ENCODE data around the gene CCL27. TPM values are rescaled to one million over a fixed set of nuclear protein-coding genes. Genes with fewer than 3 reads are reported as not detected.

Gene CCL27
- total RNA-seq, 1 donor from 2014 or later: not detected

- Histone ChIP-seq H3K9me3 (ENCODE audit: control insufficient read depth in 3 of 3, low read length in 3 of 3) (no peaks in the 10 kb centered on the region), H3K4me3 (ENCODE audit: low read length in 3 of 3) (no peak overlapping the region), H3K27me3 (ENCODE audit: control insufficient read depth in 3 of 3, insufficient read depth in 3 of 3, low read length in 3 of 3) (no peaks in the 10 kb centered on the region), H3K9ac (ENCODE audit: low read depth in 1 of 3, low read length in 3 of 3) (no peak overlapping the region), H3K36me3 (ENCODE audit: control insufficient read depth in 3 of 3, insufficient read depth in 3 of 3, low read length in 3 of 3) (no peaks in the 10 kb centered on the region), H3K27ac (ENCODE audit: low read depth, low read length) (no peak overlapping the region), H3K4me1 (ENCODE audit: control insufficient read depth in 3 of 3, insufficient read depth in 3 of 3, low read length in 3 of 3) (peaks cover 0 to 8% (median 0%) of the 10 kb centered on the region in 3 donors)
These were observed 22.4 kb upstream of the CCL27 start for GRCh38 chr9:34684816-34685215.

GRCh38 chr9:34684145-34684544 lies 21.7 kb upstream of the CCL27 start:
- Histone ChIP-seq H3K27me3 (ENCODE audit: control insufficient read depth in 3 of 3, insufficient read depth in 3 of 3, low read length in 3 of 3) (no peaks in the 10 kb centered on the region), H3K9ac (ENCODE audit: low read depth in 1 of 3, low read length in 3 of 3) (no peak overlapping the region), H3K9me3 (ENCODE audit: control insufficient read depth in 3 of 3, low read length in 3 of 3) (no peaks in the 10 kb centered on the region), H3K36me3 (ENCODE audit: control insufficient read depth in 3 of 3, insufficient read depth in 3 of 3, low read length in 3 of 3) (no peaks in the 10 kb centered on the region), H3K4me1 (ENCODE audit: control insufficient read depth in 3 of 3, insufficient read depth in 3 of 3, low read length in 3 of 3) (peaks cover 0 to 8% (median 0%) of the 10 kb centered on the region in 3 donors), H3K27ac (ENCODE audit: low read depth, low read length) (no peak overlapping the region), H3K4me3 (ENCODE audit: low read length in 3 of 3) (no peak overlapping the region)

- Histone ChIP-seq H3K36me3 (ENCODE audit: control insufficient read depth in 3 of 3, insufficient read depth in 3 of 3, low read length in 3 of 3) (no peaks in the 10 kb centered on the region), H3K27ac (ENCODE audit: low read depth, low read length) (no peak overlapping the region), H3K4me1 (ENCODE audit: control insufficient read depth in 3 of 3, insufficient read depth in 3 of 3, low read length in 3 of 3) (peaks cover 0 to 7% (median 4%) of the 10 kb centered on the region in 3 donors), H3K9me3 (ENCODE audit: control insufficient read depth in 3 of 3, low read length in 3 of 3) (no peaks in the 10 kb centered on the region), H3K9ac (ENCODE audit: low read depth in 1 of 3, low read length in 3 of 3) (no peak overlapping the region), H3K27me3 (ENCODE audit: control insufficient read depth in 3 of 3, insufficient read depth in 3 of 3, low read length in 3 of 3) (no peaks in the 10 kb centered on the region), H3K4me3 (ENCODE audit: low read length in 3 of 3) (no peak overlapping the region)
These were observed 13.4 kb upstream of the CCL27 start for GRCh38 chr9:34675869-34676268.

DNA sequence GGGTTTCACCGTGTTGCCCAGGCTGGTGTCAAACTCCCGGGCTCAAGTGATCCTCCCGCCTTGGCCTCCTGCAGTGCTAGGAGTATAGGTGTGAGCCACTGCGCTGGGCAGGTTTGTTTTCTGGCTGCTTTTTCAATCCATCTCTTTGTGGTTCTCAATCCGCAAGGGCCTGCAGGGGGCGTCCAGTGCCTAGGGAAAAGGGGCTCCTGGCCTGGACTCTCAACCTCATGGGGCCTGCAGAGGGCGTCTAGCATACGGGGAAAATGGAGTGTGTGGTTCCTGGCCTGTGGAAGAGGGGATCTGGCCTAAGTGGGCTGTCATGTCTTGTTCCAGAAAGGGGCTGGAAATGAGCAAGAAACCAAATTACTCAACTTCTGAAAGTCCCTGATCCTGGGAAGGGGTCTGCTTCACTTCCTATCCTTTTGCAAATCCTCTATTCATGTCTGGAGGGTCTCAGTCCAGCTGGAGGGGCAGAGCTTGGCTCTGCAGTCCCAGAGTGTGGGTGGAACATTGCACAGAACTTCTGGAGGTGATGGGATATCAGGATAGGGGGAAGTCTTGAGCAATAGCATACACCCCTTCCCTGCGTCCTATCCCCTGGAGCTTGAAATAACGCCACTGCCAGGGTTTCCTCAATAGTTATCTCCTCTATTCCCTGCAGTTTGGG lies 12.7 kb upstream of the CCL27 start:
- Histone ChIP-seq H3K9me3 (ENCODE audit: control insufficient read depth in 3 of 3, low read length in 3 of 3) (no peaks in the 10 kb centered on the region), H3K4me3 (ENCODE audit: low read length in 3 of 3) (no peak overlapping the region), H3K36me3 (ENCODE audit: control insufficient read depth in 3 of 3, insufficient read depth in 3 of 3, low read length in 3 of 3) (no peaks in the 10 kb centered on the region), H3K27me3 (ENCODE audit: control insufficient read depth in 3 of 3, insufficient read depth in 3 of 3, low read length in 3 of 3) (no peaks in the 10 kb centered on the region), H3K9ac (ENCODE audit: low read depth in 1 of 3, low read length in 3 of 3) (no peak overlapping the region), H3K4me1 (ENCODE audit: control insufficient read depth in 3 of 3, insufficient read depth in 3 of 3, low read length in 3 of 3) (peaks cover 0 to 7% (median 4%) of the 10 kb centered on the region in 3 donors), H3K27ac (ENCODE audit: low read depth, low read length) (no peak overlapping the region)

DNA sequence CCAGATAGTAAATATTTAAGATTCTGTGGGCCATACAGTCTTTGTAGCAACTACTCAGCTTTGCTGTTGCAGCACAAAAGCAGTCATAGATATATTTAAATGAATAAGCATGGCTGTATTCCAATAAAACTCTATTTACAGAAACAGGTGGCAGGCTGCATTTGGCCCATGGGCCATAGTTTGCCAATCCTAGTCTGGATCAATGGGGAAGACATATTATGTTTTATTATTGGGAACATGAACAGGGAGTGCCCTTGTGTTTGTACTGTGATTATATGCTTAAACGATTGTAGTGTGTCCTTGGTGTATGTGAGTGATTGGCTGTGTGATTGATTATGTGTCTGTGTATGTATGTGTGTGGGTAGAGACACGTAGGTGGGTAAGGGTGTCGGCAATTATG lies 12.0 kb upstream of the CCL27 start:
- Histone ChIP-seq H3K27me3 (ENCODE audit: control insufficient read depth in 3 of 3, insufficient read depth in 3 of 3, low read length in 3 of 3) (no peaks in the 10 kb centered on the region), H3K36me3 (ENCODE audit: control insufficient read depth in 3 of 3, insufficient read depth in 3 of 3, low read length in 3 of 3) (peaks cover 0 to 1% (median under 1%) of the 10 kb centered on the region in 3 donors), H3K27ac (ENCODE audit: low read depth, low read length) (no peak overlapping the region), H3K9me3 (ENCODE audit: control insufficient read depth in 3 of 3, low read length in 3 of 3) (no peaks in the 10 kb centered on the region), H3K4me3 (ENCODE audit: low read length in 3 of 3) (no peak overlapping the region), H3K9ac (ENCODE audit: low read depth in 1 of 3, low read length in 3 of 3) (no peak overlapping the region), H3K4me1 (ENCODE audit: control insufficient read depth in 3 of 3, insufficient read depth in 3 of 3, low read length in 3 of 3) (peaks cover 0 to 7% (median 4%) of the 10 kb centered on the region in 3 donors)

- H3K27me3 ChIP-seq (ENCODE audit: control insufficient read depth in 3 of 3, insufficient read depth in 3 of 3, low read length in 3 of 3): no peaks in the 10 kb centered on the region
- no peak overlapping the region for H3K27ac ChIP-seq (ENCODE audit: low read depth, low read length)
- peaks cover 0 to 6% (median 3%) of the 10 kb centered on the region in 3 donors for H3K36me3 ChIP-seq (ENCODE audit: control insufficient read depth in 3 of 3, insufficient read depth in 3 of 3, low read length in 3 of 3)
- no peak overlapping the region for H3K4me3 ChIP-seq (ENCODE audit: low read length in 3 of 3)
- peaks cover 0 to 15% (median 11%) of the 10 kb centered on the region in 3 donors for H3K4me1 ChIP-seq (ENCODE audit: control insufficient read depth in 3 of 3, insufficient read depth in 3 of 3, low read length in 3 of 3)
- no peak overlapping the region for H3K9ac ChIP-seq (ENCODE audit: low read depth in 1 of 3, low read length in 3 of 3)
- H3K9me3 ChIP-seq (ENCODE audit: control insufficient read depth in 3 of 3, low read length in 3 of 3): no peaks in the 10 kb centered on the region
These were observed 8.8 kb upstream of the CCL27 start for GRCh38 chr9:34671307-34671706.

DNA sequence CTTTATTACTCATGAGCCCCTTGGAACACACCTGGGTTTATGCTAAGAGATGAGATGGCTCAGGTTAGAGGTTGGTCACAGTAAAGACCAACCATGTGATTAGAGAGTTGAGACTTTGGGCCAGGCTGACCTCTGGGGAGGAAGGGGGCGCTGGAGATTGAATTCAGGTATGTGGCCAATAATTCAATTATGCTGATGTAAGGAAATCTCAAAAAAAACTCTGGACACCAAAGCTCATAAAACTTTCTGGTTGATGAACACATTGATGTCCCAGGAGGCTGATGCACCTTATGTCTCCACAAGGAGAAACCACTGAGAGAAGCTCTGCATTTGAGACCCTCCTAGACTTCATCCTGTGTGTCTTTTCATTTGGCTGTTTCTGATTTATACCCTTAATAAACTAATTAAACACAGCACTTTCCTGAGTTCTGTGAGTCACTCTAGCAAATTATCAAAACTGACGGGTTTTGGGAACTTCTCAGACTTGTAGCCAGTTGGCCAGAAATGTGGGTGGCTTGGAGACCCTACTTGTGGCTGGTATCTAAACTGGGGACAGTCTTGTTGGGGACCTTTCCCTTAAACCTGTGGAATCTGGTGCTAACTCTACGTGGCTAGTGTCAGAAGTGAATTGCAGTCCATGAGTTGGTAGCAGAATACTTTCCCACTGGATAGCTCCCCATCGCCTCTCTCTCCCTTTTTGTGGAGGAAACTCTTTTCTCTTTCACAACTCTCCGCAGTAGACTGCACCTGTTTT lies 7.5 kb upstream of the CCL27 start:
- Histone ChIP-seq H3K9ac (ENCODE audit: low read depth in 1 of 3, low read length in 3 of 3) (no peak overlapping the region), H3K27ac (ENCODE audit: low read depth, low read length) (no peak overlapping the region), H3K27me3 (ENCODE audit: control insufficient read depth in 3 of 3, insufficient read depth in 3 of 3, low read length in 3 of 3) (no peaks in the 10 kb centered on the region), H3K36me3 (ENCODE audit: control insufficient read depth in 3 of 3, insufficient read depth in 3 of 3, low read length in 3 of 3) (peaks cover 0 to 6% (median 3%) of the 10 kb centered on the region in 3 donors), H3K4me1 (ENCODE audit: control insufficient read depth in 3 of 3, insufficient read depth in 3 of 3, low read length in 3 of 3) (peaks cover 2 to 23% (median 12%) of the 10 kb centered on the region in 3 donors), H3K4me3 (ENCODE audit: low read length in 3 of 3) (no peak overlapping the region), H3K9me3 (ENCODE audit: control insufficient read depth in 3 of 3, low read length in 3 of 3) (no peaks in the 10 kb centered on the region)

GRCh38 chr9:34665381-34666250 lies 3.2 kb upstream of the CCL27 start:
- H3K4me1 ChIP-seq (ENCODE audit: control insufficient read depth in 3 of 3, insufficient read depth in 3 of 3, low read length in 3 of 3): peaks cover 7 to 25% (median 17%) of the 10 kb centered on the region in 3 donors
- peak overlapping the region; percentile 99 for H3K27ac ChIP-seq (ENCODE audit: low read depth, low read length)
- no peaks in the 10 kb centered on the region for H3K9me3 ChIP-seq (ENCODE audit: control insufficient read depth in 3 of 3, low read length in 3 of 3)
- no peaks in the 10 kb centered on the region for H3K27me3 ChIP-seq (ENCODE audit: control insufficient read depth in 3 of 3, insufficient read depth in 3 of 3, low read length in 3 of 3)
- H3K4me3 ChIP-seq (ENCODE audit: low read length in 3 of 3): peak overlapping the region; percentile 89 to 91 (median 89)
- H3K36me3 ChIP-seq (ENCODE audit: control insufficient read depth in 3 of 3, insufficient read depth in 3 of 3, low read length in 3 of 3): peaks cover 9 to 23% (median 10%) of the 10 kb centered on the region in 3 donors
- H3K9ac ChIP-seq (ENCODE audit: low read depth in 1 of 3, low read length in 3 of 3): peak overlapping the region; percentile 88 to 94 (median 91)

DNA sequence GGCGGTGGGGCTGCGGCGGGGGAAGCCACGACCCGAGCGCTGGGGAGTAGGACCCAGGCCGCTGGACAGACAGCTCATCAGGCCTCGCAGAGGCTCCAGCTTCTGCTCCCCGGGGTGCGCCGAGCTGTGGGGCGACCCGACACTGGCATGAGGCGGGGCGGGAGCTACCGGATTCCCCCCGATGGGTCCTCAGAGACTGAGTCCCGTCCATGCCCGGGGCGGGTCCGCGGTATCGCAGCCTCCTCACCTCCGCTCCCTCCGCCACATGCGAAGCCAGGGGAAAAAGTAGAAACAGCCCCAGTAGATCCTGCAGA lies 2.6 kb upstream of the CCL27 start:
- Histone ChIP-seq H3K4me3 (ENCODE audit: low read length in 3 of 3) (peak overlapping the region; percentile 65 to 91 (median 89)), H3K9ac (ENCODE audit: low read depth in 1 of 3, low read length in 3 of 3) (peak overlapping the region; percentile 60 to 76 (median 61)), H3K27me3 (ENCODE audit: control insufficient read depth in 3 of 3, insufficient read depth in 3 of 3, low read length in 3 of 3) (no peaks in the 10 kb centered on the region), H3K9me3 (ENCODE audit: control insufficient read depth in 3 of 3, low read length in 3 of 3) (no peaks in the 10 kb centered on the region), H3K27ac (ENCODE audit: low read depth, low read length) (peak overlapping the region; percentile 72), H3K4me1 (ENCODE audit: control insufficient read depth in 3 of 3, insufficient read depth in 3 of 3, low read length in 3 of 3) (peaks cover 7 to 25% (median 17%) of the 10 kb centered on the region in 3 donors), H3K36me3 (ENCODE audit: control insufficient read depth in 3 of 3, insufficient read depth in 3 of 3, low read length in 3 of 3) (peaks cover 15 to 29% (median 15%) of the 10 kb centered on the region in 3 donors)

Measured in skeletal muscle tissue (tissue), 4 donors.